Putamen (tissue), 1 donor: ENCODE results near the gene BCAR1.
A peak's percentile ranks its signal among the peaks of the same experiment; 100 is the strongest.
"Not testable (repeated sequence)": the region's sequence is repeated elsewhere in the genome, so short reads cannot be mapped to it uniquely, and the experiment has no call there.

Source experiments
- DNase-seq: peaks from one replicate; pipeline ENCODE4 v3.0.0-alpha.2; 2016; ENCODE audit warnings: low spot score

BCAR1 gene

DNA sequence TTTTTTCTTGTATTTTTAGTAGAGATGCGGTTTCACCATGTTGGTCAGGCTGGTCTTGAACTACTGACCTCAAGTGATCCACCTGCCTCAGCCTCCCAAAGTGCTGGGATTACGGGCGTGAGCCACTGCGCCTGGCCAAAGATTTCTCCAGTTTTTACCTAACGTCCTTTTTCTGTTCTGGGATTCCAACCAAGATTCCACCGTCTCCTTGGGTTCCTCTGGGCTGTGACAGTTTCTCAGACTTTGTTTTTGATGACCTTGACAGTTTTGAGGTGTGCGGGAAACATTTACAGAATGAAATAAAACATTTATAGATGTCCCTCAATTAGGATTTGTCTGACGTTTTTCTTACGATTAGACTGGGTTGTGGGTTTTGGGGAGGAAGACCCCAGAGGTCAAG is 17.9 kb upstream of the BCAR1 start:
- not testable (repeated sequence) for DNase-seq

DNA sequence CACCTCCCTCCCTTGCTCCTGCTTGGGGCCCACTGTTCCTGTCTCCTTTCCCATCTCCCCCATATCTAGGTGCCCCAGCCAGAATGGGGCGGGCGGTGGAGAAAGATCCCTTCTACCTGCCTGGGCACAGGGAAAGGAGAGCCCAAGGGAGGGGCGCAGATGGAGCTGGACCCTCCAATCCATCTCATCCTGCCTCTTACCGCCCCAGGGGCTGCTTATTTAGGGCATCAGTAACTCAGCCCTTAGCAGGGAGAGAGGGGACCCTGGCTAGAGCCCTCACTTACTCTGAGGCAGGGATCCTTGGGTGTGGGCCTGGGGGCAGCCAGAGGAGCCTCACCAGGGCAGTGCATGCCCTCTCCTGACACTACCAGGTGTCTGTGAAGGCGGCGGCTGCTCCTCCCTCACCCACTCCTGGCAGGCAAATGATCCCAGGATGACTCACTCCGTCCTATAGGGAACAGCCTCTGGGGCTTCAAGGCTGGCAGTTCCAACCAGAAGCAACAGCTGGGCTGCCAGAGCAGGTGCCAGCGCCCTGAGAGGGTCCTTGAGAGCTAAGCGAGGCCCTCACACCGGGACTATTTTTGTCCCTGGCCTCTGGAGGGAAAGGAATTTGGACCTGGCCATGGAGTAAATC is 16.3 kb upstream of the BCAR1 start:
- DNase-seq = no peak

GRCh38 chr16:75266738-75267630 is 15.6 kb upstream of the BCAR1 start:
- DNase-seq = peak; percentile 80

DNA sequence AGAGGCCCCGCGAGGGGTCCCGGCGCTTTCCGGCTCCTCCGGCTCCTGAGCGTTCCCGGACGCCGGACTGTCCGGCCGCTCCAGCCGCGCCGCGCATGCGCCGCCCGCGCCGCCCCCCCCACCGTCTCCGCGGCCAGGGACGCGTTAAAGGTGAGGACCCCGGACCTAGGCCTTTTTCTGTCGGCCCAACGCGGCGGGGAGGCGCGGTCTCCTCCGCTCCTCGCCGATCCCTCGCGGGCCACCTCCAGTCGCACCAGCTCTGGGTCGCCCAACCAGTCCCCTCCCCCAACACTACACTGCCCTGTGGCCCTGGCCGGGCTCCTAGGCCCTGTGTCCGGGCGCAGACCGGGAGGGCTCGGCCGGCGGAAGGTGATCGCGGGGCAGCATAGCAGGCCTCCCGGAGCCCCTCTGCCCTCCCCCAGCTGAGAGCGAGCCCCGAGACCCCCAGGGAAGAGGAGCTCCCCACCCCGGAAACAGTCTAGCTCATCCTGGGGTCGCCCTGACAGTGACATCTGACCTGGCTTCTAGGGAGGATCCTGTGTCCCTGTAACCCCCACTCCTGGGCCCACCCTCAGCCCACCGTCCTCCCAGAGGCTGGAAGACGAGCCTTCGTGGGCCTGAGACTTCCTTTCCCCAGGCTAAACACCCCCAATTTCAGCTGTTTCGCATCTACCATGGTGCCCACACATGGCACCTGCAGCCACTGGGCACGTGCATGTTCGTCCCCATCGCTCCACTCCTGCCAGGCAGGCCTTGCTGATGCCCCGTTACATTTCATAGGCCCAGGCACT is 14.7 kb upstream of the BCAR1 start:
- DNase-seq = no peak

- no peak for DNase-seq
These were observed 13.8 kb upstream of the BCAR1 start for GRCh38 chr16:75264999-75265910.

GRCh38 chr16:75264457-75264998 is 13.1 kb upstream of the BCAR1 start:
- no peak for DNase-seq

DNA sequence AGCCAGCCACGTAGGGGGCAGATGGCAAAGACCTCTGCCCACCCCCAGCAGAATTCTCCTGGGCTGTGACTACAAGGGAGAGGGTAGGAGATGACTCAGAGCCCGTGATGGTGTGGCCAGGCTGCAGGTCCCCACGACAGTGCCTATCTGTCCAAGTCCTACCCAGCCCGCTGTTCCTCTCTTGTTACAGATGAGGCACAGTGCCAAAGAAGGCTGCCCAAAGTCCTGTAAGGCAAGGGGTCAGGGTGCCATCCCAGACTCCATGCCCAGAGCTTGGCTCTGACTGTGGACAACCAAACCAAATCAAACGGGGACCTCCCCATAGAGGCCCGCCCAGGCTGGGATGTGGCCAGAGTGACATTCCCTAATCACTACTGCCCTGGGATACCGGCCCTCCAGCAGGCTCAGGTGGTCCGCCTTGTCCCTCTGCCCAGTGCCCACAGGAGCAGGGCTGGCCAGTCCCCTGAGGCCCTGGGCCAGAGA is 12.6 kb upstream of the BCAR1 start:
- DNase-seq = no peak

DNA sequence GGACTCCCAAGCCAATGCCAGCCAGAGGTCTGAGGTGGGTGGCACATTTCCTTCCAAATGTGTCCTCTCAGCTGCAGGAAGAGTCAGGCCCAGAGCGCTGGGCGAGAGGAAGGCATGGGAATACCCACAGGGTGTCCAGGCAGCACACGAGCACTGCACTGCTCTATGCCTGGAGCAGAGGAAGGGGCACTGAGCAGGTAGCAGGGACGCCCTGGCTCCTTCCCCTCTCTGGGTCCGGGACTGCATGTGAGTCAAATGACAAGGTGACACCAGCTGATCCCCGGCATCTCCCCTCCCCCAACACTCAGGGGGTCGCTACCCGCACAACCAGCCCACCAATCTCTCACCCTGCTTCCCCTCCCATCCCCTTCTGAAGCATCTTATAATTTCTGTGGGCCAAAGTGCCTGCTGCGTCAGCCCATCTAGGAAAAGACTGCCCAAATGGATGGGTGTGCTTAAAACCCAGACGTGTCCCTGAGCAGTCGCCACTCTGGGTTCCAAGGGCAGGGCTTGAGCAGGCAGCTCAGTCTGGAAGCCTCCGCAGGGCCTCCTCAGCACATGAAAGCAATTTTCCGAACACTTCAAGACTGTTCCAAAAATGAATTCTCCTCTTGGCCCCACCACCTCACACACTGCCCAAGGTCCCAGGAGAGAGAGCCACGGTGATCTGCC is 12.0 kb upstream of the BCAR1 start:
- DNase-seq = no peak

DNA sequence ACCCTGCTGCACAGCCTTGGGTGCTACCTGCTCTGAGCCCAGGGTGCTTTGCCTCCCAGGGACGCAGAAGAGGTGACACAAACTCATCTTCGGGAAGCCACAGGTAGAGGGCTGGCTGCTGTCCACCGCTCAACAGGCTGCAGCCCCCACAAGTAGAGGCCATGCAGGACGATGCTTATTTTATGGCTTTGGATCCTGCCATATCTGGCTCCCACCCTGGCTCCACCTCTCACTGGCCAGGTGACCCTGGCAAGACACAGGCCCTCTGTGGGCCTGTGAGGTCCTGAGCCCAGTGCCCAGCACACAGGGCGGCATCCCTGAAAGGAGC is 11.3 kb upstream of the BCAR1 start:
- DNase-seq = no peak

DNA sequence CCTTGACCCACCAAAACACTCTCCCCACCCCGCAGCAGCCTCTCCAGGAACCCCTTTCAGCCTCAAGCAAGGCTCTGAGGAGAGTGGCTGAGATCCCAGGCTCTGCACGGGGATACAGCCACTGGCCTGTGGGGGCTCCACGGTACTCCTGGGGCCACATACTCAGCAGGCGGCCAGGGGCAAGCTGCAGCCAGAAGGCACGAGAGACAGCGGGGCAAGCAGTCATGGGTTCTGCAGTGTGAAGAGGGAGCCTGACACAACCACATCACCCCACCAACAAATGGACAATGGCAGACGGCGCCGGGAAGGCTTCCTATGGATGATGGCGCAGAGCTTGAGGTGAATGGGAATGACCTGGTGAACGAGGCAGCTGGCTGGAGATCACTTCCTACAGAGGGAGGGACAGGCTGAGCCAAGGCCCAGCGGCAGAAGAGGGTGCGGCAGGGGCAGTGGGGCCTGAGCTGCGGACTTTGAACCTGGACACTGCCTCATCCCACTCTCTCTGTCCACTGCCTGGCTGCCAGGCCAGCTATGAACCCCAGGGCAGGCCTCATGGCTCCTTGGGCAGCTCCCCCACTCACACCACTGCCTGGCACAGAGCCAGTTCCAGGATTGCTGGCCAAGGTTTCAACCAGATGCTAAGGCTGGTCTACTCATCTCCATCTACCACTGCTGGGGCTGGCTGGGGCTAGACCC is 10.8 kb upstream of the BCAR1 start:
- no peak for DNase-seq

DNA sequence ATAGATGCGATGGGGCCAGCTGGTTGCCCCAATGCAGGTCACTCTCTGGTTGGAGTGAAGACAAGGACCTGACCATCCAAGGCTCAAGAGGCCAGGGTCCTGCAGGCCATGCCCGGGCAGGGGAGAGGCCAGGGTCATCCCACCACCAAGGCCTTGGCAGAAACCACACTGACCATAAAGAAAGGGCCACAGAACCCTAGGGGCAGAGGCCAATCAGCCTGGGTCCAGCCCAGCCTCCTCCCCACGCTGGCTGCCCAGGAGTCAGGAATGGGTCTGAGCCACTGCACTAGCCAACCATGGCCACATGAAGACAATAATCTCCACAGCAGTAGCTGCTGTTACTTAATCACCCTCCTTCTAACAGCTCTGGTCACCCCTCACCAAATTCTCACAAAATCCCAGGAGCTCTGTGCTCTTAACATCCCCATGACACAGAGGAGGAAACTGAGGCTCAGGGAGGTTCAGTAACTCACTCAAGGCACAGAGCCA is 10.2 kb upstream of the BCAR1 start:
- no peak for DNase-seq

DNA sequence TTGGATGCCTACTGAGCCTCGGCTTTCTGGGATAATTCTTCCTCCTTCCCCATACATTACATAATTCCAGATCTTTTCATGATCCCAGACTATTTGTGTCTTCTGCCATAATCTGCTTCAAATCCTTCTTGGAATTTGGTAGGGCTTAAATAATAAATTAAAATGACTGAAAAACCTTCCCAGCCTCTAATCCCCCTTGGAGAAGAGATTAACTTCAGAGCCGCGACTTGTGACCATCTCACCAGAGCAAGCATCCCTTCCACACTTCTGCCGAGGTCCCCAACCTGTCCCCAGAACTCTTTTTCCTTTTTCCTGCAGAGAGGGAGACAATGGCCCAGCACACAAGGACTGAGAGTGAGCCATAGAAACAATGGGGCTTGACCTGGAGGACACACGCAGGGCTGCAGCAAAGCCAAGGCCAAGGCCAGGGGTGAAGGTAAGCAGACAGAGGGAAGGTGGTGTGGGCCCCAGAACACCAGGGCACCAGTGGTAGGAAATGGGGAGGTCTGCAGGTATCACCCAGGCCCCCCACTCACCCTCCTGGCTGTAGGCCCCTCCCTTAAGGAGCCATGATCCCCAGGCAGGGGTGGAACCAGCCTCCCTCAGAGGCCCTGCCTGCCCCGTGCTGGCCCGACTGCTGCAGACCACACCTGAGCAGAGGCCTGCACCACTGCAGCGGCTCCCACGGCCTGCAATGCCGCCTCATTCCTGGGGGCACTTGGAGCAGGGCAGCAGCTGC is 9.6 kb upstream of the BCAR1 start:
- DNase-seq = no peak

GRCh38 chr16:75258807-75259141 is 7.3 kb upstream of the BCAR1 start:
- DNase-seq = no peak

GRCh38 chr16:75257886-75258806 is 6.7 kb upstream of the BCAR1 start:
- no peak for DNase-seq

DNA sequence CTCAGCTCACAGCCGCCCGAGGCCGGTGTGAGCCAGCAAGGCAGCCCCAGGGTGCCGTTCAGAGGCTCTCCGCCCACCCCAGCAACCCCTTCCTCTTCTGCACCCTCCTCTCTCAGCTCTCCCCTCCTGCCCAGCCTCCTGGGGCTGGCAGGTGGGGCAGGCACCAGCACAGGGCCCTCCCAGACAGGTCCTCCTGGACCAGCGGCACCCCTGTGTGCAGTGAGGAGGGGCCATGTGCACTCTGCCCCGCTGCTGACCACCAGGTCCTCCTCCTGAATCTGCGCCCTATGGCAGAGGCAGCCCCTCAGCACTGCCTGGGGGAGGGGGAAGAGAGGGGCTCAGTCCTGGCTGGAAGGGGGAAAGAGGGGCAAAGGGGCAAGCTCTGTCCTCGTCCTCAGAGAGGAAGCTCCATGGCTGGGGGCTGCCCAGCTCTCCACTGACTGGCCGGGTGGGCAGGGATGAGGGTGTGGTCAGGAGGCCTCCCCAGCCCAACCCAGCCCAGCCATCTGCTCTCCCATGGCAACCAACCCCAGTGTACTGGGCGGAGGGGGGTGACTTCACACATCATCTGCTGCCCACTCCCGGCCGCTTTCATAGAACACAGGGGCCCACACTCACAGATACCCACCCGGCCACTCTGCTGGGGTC is 5.4 kb upstream of the BCAR1 start:
- DNase-seq = no peak

DNA sequence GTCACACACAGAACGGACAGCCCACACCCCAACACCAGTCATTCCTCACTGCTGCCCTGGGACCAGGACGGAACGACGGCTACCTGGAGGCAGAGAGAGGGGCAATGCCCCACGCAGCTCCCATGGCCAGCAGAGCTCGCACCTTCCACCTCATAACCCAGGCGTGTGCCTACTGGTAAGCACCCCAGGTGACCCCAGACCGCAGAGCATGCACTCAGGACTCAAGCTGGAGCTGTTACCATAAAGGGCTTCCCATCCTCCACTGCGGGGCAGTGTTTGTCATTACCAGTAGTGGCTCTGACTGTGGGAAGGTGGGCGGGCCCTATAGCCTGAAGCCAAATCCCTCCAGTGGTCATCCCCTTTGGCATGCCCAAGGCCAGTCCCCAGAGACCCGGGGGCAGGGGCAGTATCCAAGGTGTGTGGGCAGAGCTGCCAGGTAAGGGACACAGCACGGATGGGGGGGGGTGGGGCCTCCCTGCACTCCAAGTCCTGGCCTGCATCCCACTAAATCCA is 4.7 kb upstream of the BCAR1 start:
- DNase-seq = no peak

DNA sequence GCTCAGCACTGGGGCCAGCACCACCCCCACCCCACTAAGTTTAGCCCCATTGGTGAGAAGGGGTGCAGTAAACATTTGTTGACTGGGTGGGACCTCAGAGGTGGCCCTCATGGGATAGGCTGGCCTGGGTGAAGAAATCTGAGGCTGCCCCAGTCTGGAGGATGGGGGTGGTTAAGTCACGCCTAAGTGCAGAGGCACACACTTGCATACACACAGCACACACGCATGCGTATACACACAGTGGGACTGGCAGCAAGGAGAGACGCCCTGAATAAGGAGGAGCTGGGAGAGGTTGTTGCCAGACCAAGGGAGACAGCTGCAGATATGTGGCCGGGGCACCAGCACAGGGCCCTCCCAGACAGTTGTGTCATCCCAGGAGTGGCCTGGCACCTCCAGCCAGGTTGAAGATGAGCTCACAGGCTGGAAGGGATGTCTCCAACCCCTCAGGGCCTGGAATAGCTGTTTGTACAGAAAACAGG is 3.0 kb upstream of the BCAR1 start:
- no peak for DNase-seq
